Nephron progenitor cell (in vitro differentiated cells): ENCODE measurements around the gene CDH18.

Source experiments
- DNase-seq: peaks from one replicate; pipeline ENCODE4 v3.0.0; 2021
- H3K27ac Mint-ChIP-seq: 2 replicates; pipeline ENCODE4 v1.8.0; 2021; ENCODE audit warnings: mild to moderate bottlenecking, moderate library complexity, mixed read lengths
- H3K27me3 Mint-ChIP-seq: 2 replicates; pipeline ENCODE4 v1.8.0; 2021; ENCODE audit warnings: mild to moderate bottlenecking, low read depth, mixed read lengths; ENCODE audit not compliant: poor library complexity
- H3K36me3 Mint-ChIP-seq: 2 replicates; pipeline ENCODE4 v1.8.0; 2021; ENCODE audit warnings: low read depth, mixed read lengths
- H3K4me1 Mint-ChIP-seq: 2 replicates; pipeline ENCODE4 v1.8.0; 2021; ENCODE audit warnings: mixed read lengths
- H3K4me3 Mint-ChIP-seq: 2 replicates; pipeline ENCODE4 v1.8.0; 2021; ENCODE audit warnings: mild to moderate bottlenecking, moderate library complexity, mixed read lengths
- H3K9me3 Mint-ChIP-seq: 2 replicates; pipeline ENCODE4 v1.8.0; 2021; ENCODE audit warnings: mild to moderate bottlenecking, moderate library complexity, mixed read lengths
- CTCF ChIP-seq: fragments of 200-600 bp; sonication (generic); IDR thresholded peaks from 2 replicates; pipeline ENCODE4 v1.5.0; 2021; ENCODE audit warnings: antibody characterized with exemption

The CDH18 gene

GRCh38 chr5:19676895-19677294 is 311.1 kb downstream of the CDH18 start:
- H3K36me3 Mint-ChIP-seq: peaks cover 5% of the 10 kb centered on the region
- no peaks in the 10 kb centered on the region for H3K4me1 Mint-ChIP-seq
- DNase-seq: no peak
- H3K4me3 Mint-ChIP-seq: no peak overlapping the region
- no peaks in the 10 kb centered on the region for H3K27me3 Mint-ChIP-seq
- no peak overlapping the region for H3K27ac Mint-ChIP-seq
- no peak for TF ChIP-seq CTCF
- peaks cover 27% of the 10 kb centered on the region for H3K9me3 Mint-ChIP-seq

- no peak for DNase-seq
- no peaks in the 10 kb centered on the region for H3K27me3 Mint-ChIP-seq
- TF ChIP-seq CTCF: no peak
- H3K27ac Mint-ChIP-seq: no peak overlapping the region
- H3K4me3 Mint-ChIP-seq: no peak overlapping the region
- no peaks in the 10 kb centered on the region for H3K36me3 Mint-ChIP-seq
- no peaks in the 10 kb centered on the region for H3K4me1 Mint-ChIP-seq
- no peaks in the 10 kb centered on the region for H3K9me3 Mint-ChIP-seq
Observed at GRCh38 chr5:19660679-19661078, 327.3 kb downstream of the CDH18 start.

GRCh38 chr5:19655627-19656026 is 332.4 kb downstream of the CDH18 start:
- no peaks in the 10 kb centered on the region for H3K4me1 Mint-ChIP-seq
- H3K36me3 Mint-ChIP-seq: no peaks in the 10 kb centered on the region
- H3K27me3 Mint-ChIP-seq: peaks cover 2% of the 10 kb centered on the region
- H3K4me3 Mint-ChIP-seq: no peak overlapping the region
- TF ChIP-seq CTCF: no peak
- no peak for DNase-seq
- no peaks in the 10 kb centered on the region for H3K9me3 Mint-ChIP-seq
- no peak overlapping the region for H3K27ac Mint-ChIP-seq

- no peaks in the 10 kb centered on the region for H3K36me3 Mint-ChIP-seq
- no peak overlapping the region for H3K4me3 Mint-ChIP-seq
- no peak for TF ChIP-seq CTCF
- H3K9me3 Mint-ChIP-seq: no peaks in the 10 kb centered on the region
- no peaks in the 10 kb centered on the region for H3K27me3 Mint-ChIP-seq
- no peaks in the 10 kb centered on the region for H3K4me1 Mint-ChIP-seq
- DNase-seq: no peak
- H3K27ac Mint-ChIP-seq: no peak overlapping the region
Observed at GRCh38 chr5:19638461-19638860, 349.5 kb downstream of the CDH18 start.

GRCh38 chr5:19630876-19631275 is 357.1 kb downstream of the CDH18 start:
- H3K9me3 Mint-ChIP-seq: no peaks in the 10 kb centered on the region
- no peak for TF ChIP-seq CTCF
- no peaks in the 10 kb centered on the region for H3K36me3 Mint-ChIP-seq
- no peak for DNase-seq
- peaks cover 6% of the 10 kb centered on the region for H3K4me1 Mint-ChIP-seq
- H3K4me3 Mint-ChIP-seq: no peak overlapping the region
- H3K27me3 Mint-ChIP-seq: no peaks in the 10 kb centered on the region
- no peak overlapping the region for H3K27ac Mint-ChIP-seq

- H3K27ac Mint-ChIP-seq: no peak overlapping the region
- no peak overlapping the region for H3K4me3 Mint-ChIP-seq
- no peaks in the 10 kb centered on the region for H3K36me3 Mint-ChIP-seq
- peaks cover 7% of the 10 kb centered on the region for H3K4me1 Mint-ChIP-seq
- no peak for DNase-seq
- no peaks in the 10 kb centered on the region for H3K27me3 Mint-ChIP-seq
- H3K9me3 Mint-ChIP-seq: no peaks in the 10 kb centered on the region
- TF ChIP-seq CTCF: no peak
Observed at GRCh38 chr5:19626211-19626610, 361.8 kb downstream of the CDH18 start.
